IMR-90 (cell line): ENCODE data around the gene PCIF1.

ENCODE experiments used
- CEBPB ChIP-seq: IDR thresholded peaks from 2 replicates; pipeline ENCODE4 v1.6.1; 2012; ENCODE audit warnings: low read depth, low read length, improper control_type of control experiment
- CTCF ChIP-seq: conservative IDR thresholded peaks from 2 replicates; pipeline ENCODE4 v1.5.1; 2012; ENCODE audit warnings: mild to moderate bottlenecking, low read depth, low read length, improper control_type of control experiment
- FOS ChIP-seq: fragments of 150-350 bp; IDR thresholded peaks from 2 replicates; pipeline ENCODE4 v1.6.1; 2016; ENCODE audit warnings: low read depth, low read length
- MXI1 ChIP-seq: IDR thresholded peaks from 2 replicates; pipeline ENCODE4 v1.6.1; 2012; ENCODE audit warnings: low read depth, mild to moderate bottlenecking, low read length, moderate library complexity, borderline replicate concordance
- NFE2L2 ChIP-seq: fragments of 150-350 bp; IDR thresholded peaks from 2 replicates; pipeline ENCODE4 v1.6.1; 2016; ENCODE audit warnings: low read depth, mild to moderate bottlenecking, low read length
- POLR2A ChIP-seq: IDR thresholded peaks from 2 replicates; pipeline ENCODE4 v1.6.1; 2012; ENCODE audit warnings: mild to moderate bottlenecking, low read depth, low read length
- RAD21 ChIP-seq: IDR thresholded peaks from 2 replicates; pipeline ENCODE4 v1.6.1; 2012; ENCODE audit warnings: low read length, improper control_type of control experiment
- USF2 ChIP-seq: fragments of 150-350 bp; IDR thresholded peaks from 2 replicates; pipeline ENCODE4 v1.6.1; 2017; ENCODE audit warnings: mild to moderate bottlenecking, antibody characterized with exemption, low read length, low read depth

GRCh38 chr20:45964006-45964400, 29.5 kb downstream of the PCIF1 start:
- TF ChIP-seq CTCF (no peak), POLR2A (no peak), MXI1 (no peak), RAD21 (no peak), USF2 (no peak), CEBPB (no peak), FOS (no peak), NFE2L2 (no peak)
